ENCODE data around the gene AKAP6. TPM values are rescaled to one million over a fixed set of nuclear protein-coding genes. Genes with fewer than 3 reads are reported as not detected.

The AKAP6 gene
- total and polyA plus RNA-seq, 10 of the 15 experiments (the other 5 are each of a cell fraction or from before 2014, with no cell fraction given) = 0.35 to 5.9 (median 2.2) TPM

DNA sequence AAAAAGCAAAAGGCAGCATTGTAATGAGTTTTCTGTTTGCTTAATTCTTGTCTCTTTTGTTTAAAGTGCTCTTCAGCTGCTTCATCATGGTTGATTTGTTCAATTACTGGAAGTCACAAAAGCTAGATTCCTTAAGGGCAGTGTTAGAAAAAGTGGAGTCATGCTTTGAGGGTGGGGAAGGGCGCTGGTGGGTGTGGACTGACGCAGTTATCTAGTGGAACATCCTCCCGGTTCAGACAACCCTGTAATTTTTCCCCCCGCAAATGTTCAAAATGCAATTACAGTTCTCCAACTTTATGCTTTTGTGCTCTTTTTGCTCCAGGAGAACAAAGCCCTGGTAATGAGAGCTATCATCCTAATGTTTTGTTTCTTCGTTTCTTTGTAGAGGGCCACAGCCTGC, 2.1 kb downstream of the AKAP6 start:
- Histone ChIP-seq H3K4me2 (ENCODE audit: control insufficient read depth, insufficient read depth) (no peak overlapping the region), H3K9ac (ENCODE audit: control insufficient read depth, insufficient read depth, low read length) (no peak overlapping the region), H3K4me3 (no peak overlapping the region), H3K4me1 (ENCODE audit: control insufficient read depth, insufficient read depth, low read length) (no peaks in the 10 kb centered on the region), H2AFZ (ENCODE audit: control insufficient read depth, low read depth, low read length) (no peak overlapping the region), H3K36me3 (ENCODE audit: control insufficient read depth in 2 of 2, insufficient read depth in 2 of 2, low read length in 1 of 2) (no peaks in the 10 kb centered on the region), H3K27me3 (replicated peaks in 1 of 2; ENCODE audit: control insufficient read depth in 2 of 2, insufficient read depth in 2 of 2, low read length in 1 of 2) (no peaks in the 10 kb centered on the region), H3K79me2 (ENCODE audit: control insufficient read depth, insufficient read depth, low read length) (no peaks in the 10 kb centered on the region), H3K27ac (ENCODE audit: control insufficient read depth, insufficient read depth) (no peak overlapping the region), H3K9me3 (replicated peaks; ENCODE audit: control insufficient read depth, insufficient read depth, low read length) (no peaks in the 10 kb centered on the region), H4K20me1 (ENCODE audit: control insufficient read depth, insufficient read depth) (no peaks in the 10 kb centered on the region)
- ChIA-PET SMC1A (ENCODE audit: uncharacterized antibody, unreplicated experiment) (interaction anchor here (0.9 to 2.6 kb wide), 2 partner anchors 10 to 11 kb away, joined by 4 to 10 read pairs; no protein-coding TSS in a partner anchor), RAD21 (ENCODE audit: unreplicated experiment) (no interaction called here), CTCF (interaction anchor here (0.6 to 1.3 kb wide), 2 partner anchors 9 to 181 kb away, joined by 3 to 4 read pairs; no protein-coding TSS in a partner anchor), POLR2A (no interaction called here)
- BruUV-seq (replicated peaks) = no TSS peak
- in situ Hi-C loops (cut with MboI) (no loop called here), intact Hi-C loops (cut with micrococcal nuclease; ENCODE audit: unreplicated experiment) (no loop called here)
- DNase-seq (ENCODE audit: low read depth, low spot score) (no peak), FAIRE-seq (no peak), ATAC-seq (no peak)
- TF ChIP-seq JUNB (IDR thresholded peaks at IDR 0.05) (no peak), NFXL1 (IDR thresholded peaks at IDR 0.05; ENCODE audit: borderline replicate concordance) (no peak), POLR2AphosphoS5 (IDR thresholded peaks at IDR 0.05; ENCODE audit: low read length) (no peak), RAD51 (IDR thresholded peaks at IDR 0.05) (no peak), ZBED1 (IDR thresholded peaks at IDR 0.05; ENCODE audit: borderline replicate concordance) (no peak), MTA2 (IDR thresholded peaks at IDR 0.05; ENCODE audit: low read depth) (no peak), CBFB (IDR thresholded peaks at IDR 0.05; ENCODE audit: low read depth) (no peak), TCF7 (IDR thresholded peaks at IDR 0.05; ENCODE audit: borderline replicate concordance) (no peak), ZNF622 (IDR thresholded peaks at IDR 0.05) (no peak), HDAC6 (IDR thresholded peaks at IDR 0.05; ENCODE audit: unreplicated experiment) (no peak), MYB (IDR thresholded peaks at IDR 0.05; ENCODE audit: borderline replicate concordance, low read depth, low read length) (no peak), E4F1 (IDR thresholded peaks at IDR 0.05; ENCODE audit: borderline replicate concordance, partially characterized antibody) (no peak), TBL1XR1 (IDR thresholded peaks at IDR 0.05; ENCODE audit: low read depth, low read length) (no peak)
- TF ChIP-seq, protein P1, sequence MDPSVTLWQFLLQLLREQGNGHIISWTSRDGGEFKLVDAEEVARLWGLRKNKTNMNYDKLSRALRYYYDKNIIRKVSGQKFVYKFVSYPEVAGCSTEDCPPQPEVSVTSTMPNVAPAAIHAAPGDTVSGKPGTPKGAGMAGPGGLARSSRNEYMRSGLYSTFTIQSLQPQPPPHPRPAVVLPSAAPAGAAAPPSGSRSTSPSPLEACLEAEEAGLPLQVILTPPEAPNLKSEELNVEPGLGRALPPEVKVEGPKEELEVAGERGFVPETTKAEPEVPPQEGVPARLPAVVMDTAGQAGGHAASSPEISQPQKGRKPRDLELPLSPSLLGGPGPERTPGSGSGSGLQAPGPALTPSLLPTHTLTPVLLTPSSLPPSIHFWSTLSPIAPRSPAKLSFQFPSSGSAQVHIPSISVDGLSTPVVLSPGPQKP (IDR thresholded peaks at IDR 0.05; ENCODE audit: low read depth, low read length) = no peak
- 55% methylated on average over 5 of the region's 5 CpGs for WGBS (ENCODE audit: insufficient coverage, insufficient replicate concordance, low lambda C conversion rate, missing lambda C conversion rate)
